Measurements from ENCODE around the gene PLA2G6. TPM values are rescaled to one million over a fixed set of nuclear protein-coding genes. Genes with fewer than 3 reads are reported as not detected.

The PLA2G6 gene
- total and polyA plus RNA-seq, 9 donors: 16.4 to 68.4 (median 39.4) TPM

GRCh38 chr22:38103641-38104040, 78.0 kb downstream of the PLA2G6 start:
- no peak for TF ChIP-seq CTCF (IDR thresholded peaks at IDR 0.05)
- TF ChIP-seq EP300 (IDR thresholded peaks at IDR 0.05): no peak
- no peak for TF ChIP-seq POLR2A (IDR thresholded peaks at IDR 0.05)
- H3K27ac ChIP-seq: no peak overlapping the region
- no peaks in the 10 kb centered on the region for H3K4me1 ChIP-seq (ENCODE audit: insufficient read depth)
- no peak overlapping the region for H3K4me3 ChIP-seq
- H3K9me3 ChIP-seq: no peaks in the 10 kb centered on the region
- no peaks in the 10 kb centered on the region for H3K36me3 ChIP-seq
- H3K27me3 ChIP-seq: no peaks in the 10 kb centered on the region
- 73 to 92% (median 79%) methylated on average over 8 of the region's 8 CpGs for WGBS, 3 donors
- no peak for DNase-seq
- intact Hi-C loops (cut with DNase I): no loop called here

- no peak overlapping the region for H3K4me3 ChIP-seq
- H3K9me3 ChIP-seq: no peaks in the 10 kb centered on the region
- no peak for DNase-seq
- 43 to 49% (median 48%) methylated on average over 9 of the region's 9 CpGs for WGBS, 3 donors
- H3K27me3 ChIP-seq: no peaks in the 10 kb centered on the region
- no peaks in the 10 kb centered on the region for H3K36me3 ChIP-seq
- intact Hi-C loops (cut with DNase I): no loop called here
- no peaks in the 10 kb centered on the region for H3K4me1 ChIP-seq (ENCODE audit: insufficient read depth)
- no peak for TF ChIP-seq EP300 (IDR thresholded peaks at IDR 0.05)
- no peak for TF ChIP-seq CTCF (IDR thresholded peaks at IDR 0.05)
- no peak for TF ChIP-seq POLR2A (IDR thresholded peaks at IDR 0.05)
- no peak overlapping the region for H3K27ac ChIP-seq
Measured at GRCh38 chr22:38098410-38099249, 83.0 kb downstream of the PLA2G6 start.

GRCh38 chr22:38097557-38098409, 83.8 kb downstream of the PLA2G6 start:
- no peak overlapping the region for H3K27ac ChIP-seq
- no peak for TF ChIP-seq CTCF (IDR thresholded peaks at IDR 0.05)
- TF ChIP-seq POLR2A (IDR thresholded peaks at IDR 0.05): no peak
- no peak for TF ChIP-seq EP300 (IDR thresholded peaks at IDR 0.05)

GRCh38 chr22:38097058-38097457, 84.6 kb downstream of the PLA2G6 start:
- Histone ChIP-seq H3K4me1 (ENCODE audit: insufficient read depth) (no peaks in the 10 kb centered on the region), H3K27ac (no peak overlapping the region), H3K4me3 (no peak overlapping the region), H3K36me3 (no peaks in the 10 kb centered on the region), H3K27me3 (no peaks in the 10 kb centered on the region), H3K9me3 (no peaks in the 10 kb centered on the region)
- intact Hi-C loops (cut with DNase I): no loop called here
- DNase-seq: no peak
- 82 to 85% (median 85%) methylated on average over 14 to 15 of the region's 15 CpGs for WGBS, 3 donors
- TF ChIP-seq CTCF (IDR thresholded peaks at IDR 0.05) (no peak), EP300 (IDR thresholded peaks at IDR 0.05) (no peak), POLR2A (IDR thresholded peaks at IDR 0.05) (no peak)

More at GRCh38 chr22:38097557-38098409, 83.8 kb downstream of the PLA2G6 start:
- DNase-seq: no peak
- WGBS, 3 donors: 32 to 38% (median 38%) methylated on average over 30 to 32 of the region's 32 CpGs
- intact Hi-C loops (cut with DNase I): no loop called here
- H3K27me3 ChIP-seq: no peaks in the 10 kb centered on the region
- no peaks in the 10 kb centered on the region for H3K4me1 ChIP-seq (ENCODE audit: insufficient read depth)
- no peak overlapping the region for H3K4me3 ChIP-seq
- no peaks in the 10 kb centered on the region for H3K9me3 ChIP-seq
- H3K36me3 ChIP-seq: no peaks in the 10 kb centered on the region

All from ovary (tissue), 9 donors.